HFF-Myc (cell line): Measurements from ENCODE around the gene MEST.

Source experiments
- DNase-seq: peaks from one replicate; pipeline ENCODE4 v3.0.0-alpha.2; 2011; ENCODE audit warnings: low read depth; ENCODE audit errors: extremely low read depth
- H3K4me3 ChIP-seq: replicated peaks from 2 replicates; pipeline ENCODE4 v1.5.1; 2011; ENCODE audit warnings: low read depth, mild to moderate bottlenecking, control low read depth, low read length
- CTCF ChIP-seq: IDR thresholded peaks from 2 replicates; pipeline ENCODE4 v1.5.1; 2012; ENCODE audit warnings: mild to moderate bottlenecking, low read depth, low read length, control low read depth; ENCODE audit errors: missing control alignments

The MEST gene

GRCh38 chr7:130454959-130455358, 36.9 kb upstream of the MEST start:
- DNase-seq, result no peak
- no peak for TF ChIP-seq CTCF
- H3K4me3 ChIP-seq, result no peak overlapping the region

GRCh38 chr7:130458257-130458656, 33.6 kb upstream of the MEST start:
- DNase-seq, result no peak
- TF ChIP-seq CTCF, result no peak

GRCh38 chr7:130461272-130461671, 30.6 kb upstream of the MEST start:
- DNase-seq, result no peak
- no peak overlapping the region for H3K4me3 ChIP-seq
- TF ChIP-seq CTCF, result no peak

More at GRCh38 chr7:130458257-130458656, 33.6 kb upstream of the MEST start:
- no peak overlapping the region for H3K4me3 ChIP-seq

GRCh38 chr7:130463553-130464434, 28.1 kb upstream of the MEST start:
- TF ChIP-seq CTCF, result no peak
- DNase-seq, result no peak
- no peak overlapping the region for H3K4me3 ChIP-seq

- no peak overlapping the region for H3K4me3 ChIP-seq
- no peak for TF ChIP-seq CTCF
- DNase-seq, result no peak
These were observed 23.3 kb upstream of the MEST start for GRCh38 chr7:130468612-130469011.

- H3K4me3 ChIP-seq, result no peak overlapping the region
- no peak for TF ChIP-seq CTCF
- DNase-seq, result no peak
These were observed 19.9 kb upstream of the MEST start for GRCh38 chr7:130471974-130472373.
